Sigmoid colon (tissue), 7 donors: ENCODE data around the gene USH1G. TPM values are rescaled to one million over a fixed set of nuclear protein-coding genes. Genes with fewer than 3 reads are reported as not detected.

ENCODE experiments used
- DNase-seq: peaks from one replicate; pipeline ENCODE4 v3.0.0-alpha.2; 2019
- H3K27ac ChIP-seq, 4 donors: fragments of 200-600 bp; sonication (generic); one replicate each; pipeline ENCODE4 v1.5.1; 2016 to 2019; ENCODE audit warnings: mild to moderate bottlenecking in 1 of 4
- H3K27me3 ChIP-seq, 3 donors: fragments of 200-600 bp; sonication (generic); one replicate each; pipeline ENCODE4 v1.5.1; 2019; ENCODE audit warnings: mild to moderate bottlenecking in 1 of 3
- H3K36me3 ChIP-seq, 4 donors: fragments of 200-600 bp; sonication (generic); one replicate each; pipeline ENCODE4 v1.5.1; 2016 to 2019
- H3K4me1 ChIP-seq, 4 donors: fragments of 200-600 bp; sonication (generic); one replicate each; pipeline ENCODE4 v1.5.1; 2017 to 2019
- H3K4me3 ChIP-seq, 4 donors: fragments of 200-600 bp; sonication (generic); one replicate each; pipeline ENCODE4 v1.5.1; 2017 to 2019; ENCODE audit warnings: mild to moderate bottlenecking in 2 of 4, moderate library complexity in 1 of 4
- H3K9me3 ChIP-seq, 4 donors: fragments of 200-600 bp in 3 of 4; sonication (generic) in 3 of 4; one replicate each; pipeline versions ENCODE4 v1.5.1 to v1.6.1; 2013 to 2019
- CTCF ChIP-seq, 4 experiments: fragments of 450-650 bp in 3 of 4; fragments of 200-600 bp in 1 of 4; IDR thresholded peaks; one replicate each; pipeline ENCODE4 v1.5.1; 2016 to 2019; ENCODE audit warnings: antibody characterized with exemption in 4 of 4, mild to moderate bottlenecking in 3 of 4, moderate library complexity in 2 of 4
- EP300 ChIP-seq, 4 donors: sonication (generic); formaldehyde crosslinking; IDR thresholded peaks; one replicate each; pipeline ENCODE4 v1.6.1; 2017; ENCODE audit warnings: antibody characterized with exemption in 4 of 4
- POLR2A ChIP-seq, 2 donors: fragments of 450-650 bp; IDR thresholded peaks; one replicate each; pipeline ENCODE4 v1.6.1; 2016; ENCODE audit warnings: antibody characterized with exemption in 2 of 2, mild to moderate bottlenecking in 2 of 2, moderate library complexity in 2 of 2
- POLR2AphosphoS5 ChIP-seq, 4 donors: sonication (generic); formaldehyde crosslinking; IDR thresholded peaks; one replicate each; pipeline ENCODE4 v1.6.1; 2017; ENCODE audit warnings: antibody characterized with exemption in 4 of 4
- WGBS, 2 donors: extraction: QIAGEN DNeasy Blood & Tissue Kit; methylation state at CpG; one replicate each; pipeline ENCODE4 v1.1.7; 2013; 5-methylcytosine and 5-hydroxymethylcytosine counted together
- intact Hi-C: fragments of 100-400 bp; cut with DNase I; formaldehyde crosslinking; loops from one replicate; pipeline ENCODE4 v1.15.1; 2023
- polyA plus RNA-seq, 3 donors: library from polyadenylated mRNA; stranded (reverse); fragments of 200-250 nt; gene quantifications; one replicate each; pipeline ENCODE4 v1.2.3, GENCODE V29; 2013
- total RNA-seq, 4 donors: library from RNA; depleted of rRNA; stranded (reverse); fragments of >200 nt; gene quantifications; one replicate each; pipeline ENCODE4 v1.1.0, GENCODE V29; 2016
- donor health status: healthy with polysubstance abuse.
- donor health status: Bipolar disorder and iron deficiency.
- donor health status: healthy.

The USH1G gene
- total and polyA plus RNA-seq, 7 donors, result 0.09 TPM; not detected in 6

- no peak within 1 kb of the TSS for H3K4me3 ChIP-seq
- DNase-seq, result no peak
- WGBS, 2 donors, result 3 to 5% methylated on average over 78 of the region's 78 CpGs
- peaks cover 0 to 13% (median 8%) of the 10 kb centered on the region in 4 donors for H3K4me1 ChIP-seq
- H3K9me3 ChIP-seq, result no peaks in the 10 kb centered on the region
- no peaks in the 10 kb centered on the region for H3K36me3 ChIP-seq
- no peak within 1 kb of the TSS for H3K27ac ChIP-seq
- H3K27me3 ChIP-seq, result peaks cover 24 to 79% (median 38%) of the 10 kb centered on the region in 3 donors
- no peak for TF ChIP-seq POLR2AphosphoS5 (IDR thresholded peaks at IDR 0.05)
- no peak for TF ChIP-seq POLR2A (IDR thresholded peaks at IDR 0.05)
- no peak for TF ChIP-seq CTCF (IDR thresholded peaks at IDR 0.05)
- no peak for TF ChIP-seq EP300 (IDR thresholded peaks at IDR 0.05)
- intact Hi-C loops, result no loop called here
Measured at GRCh38 chr17:74935585-74936469, 12.8 kb upstream of the USH1G start, which contains the start of gene OTOP3. TSS of gene OTOP3 (plus strand) at chr17:74935898. CDS start at chr17:74935922, 24 bp downstream.

- DNase-seq, result no peak
- intact Hi-C loops, result no loop called here
- Histone ChIP-seq H3K27ac (no peak overlapping the region), H3K27me3 (peaks cover 24 to 81% (median 44%) of the 10 kb centered on the region in 3 donors), H3K36me3 (no peaks in the 10 kb centered on the region), H3K9me3 (no peaks in the 10 kb centered on the region), H3K4me3 (no peak overlapping the region), H3K4me1 (peaks cover 0 to 13% (median 8%) of the 10 kb centered on the region in 4 donors)
- WGBS, 2 donors, result 58 to 71% methylated on average over 3 of the region's 3 CpGs
- TF ChIP-seq POLR2AphosphoS5 (IDR thresholded peaks at IDR 0.05) (no peak), CTCF (IDR thresholded peaks at IDR 0.05) (no peak), POLR2A (IDR thresholded peaks at IDR 0.05) (no peak), EP300 (IDR thresholded peaks at IDR 0.05) (no peak)
Measured at GRCh38 chr17:74935048-74935447, 12.0 kb upstream of the USH1G start.

GRCh38 chr17:74930535-74931036 is 7.5 kb upstream of the USH1G start:
- intact Hi-C loops, result no loop called here
- Histone ChIP-seq H3K27me3 (peaks cover 10 to 88% (median 30%) of the 10 kb centered on the region in 3 donors), H3K4me3 (no peak overlapping the region), H3K4me1 (peaks cover 0 to 3% (median 2%) of the 10 kb centered on the region in 4 donors), H3K9me3 (no peaks in the 10 kb centered on the region), H3K36me3 (no peaks in the 10 kb centered on the region), H3K27ac (no peak overlapping the region)
- WGBS, 2 donors, result 88 to 93% methylated on average over 24 of the region's 24 CpGs
- DNase-seq, result no peak
- TF ChIP-seq EP300 (IDR thresholded peaks at IDR 0.05) (no peak), POLR2A (IDR thresholded peaks at IDR 0.05) (no peak), POLR2AphosphoS5 (IDR thresholded peaks at IDR 0.05) (no peak), CTCF (IDR thresholded peaks at IDR 0.05) (no peak)

GRCh38 chr17:74928786-74929185 is 5.7 kb upstream of the USH1G start:
- Histone ChIP-seq H3K36me3 (no peaks in the 10 kb centered on the region), H3K4me1 (peaks cover 0 to 11% (median 9%) of the 10 kb centered on the region in 4 donors), H3K27me3 (peaks cover 15 to 89% (median 36%) of the 10 kb centered on the region in 3 donors), H3K4me3 (no peak overlapping the region), H3K9me3 (no peaks in the 10 kb centered on the region), H3K27ac (no peak overlapping the region)
- intact Hi-C loops, result no loop called here
- TF ChIP-seq POLR2AphosphoS5 (IDR thresholded peaks at IDR 0.05) (no peak), POLR2A (IDR thresholded peaks at IDR 0.05) (no peak), CTCF (IDR thresholded peaks at IDR 0.05) (no peak), EP300 (IDR thresholded peaks at IDR 0.05) (no peak)
- WGBS, 2 donors, result 70 to 78% methylated on average over 6 of the region's 6 CpGs
- DNase-seq, result no peak
